ENCODE measurements around the gene PCED1A.
"Not testable (repeated sequence)": the region's sequence is repeated elsewhere in the genome, so short reads cannot be mapped to it uniquely, and the experiment has no call there.

PCED1A gene

DNA sequence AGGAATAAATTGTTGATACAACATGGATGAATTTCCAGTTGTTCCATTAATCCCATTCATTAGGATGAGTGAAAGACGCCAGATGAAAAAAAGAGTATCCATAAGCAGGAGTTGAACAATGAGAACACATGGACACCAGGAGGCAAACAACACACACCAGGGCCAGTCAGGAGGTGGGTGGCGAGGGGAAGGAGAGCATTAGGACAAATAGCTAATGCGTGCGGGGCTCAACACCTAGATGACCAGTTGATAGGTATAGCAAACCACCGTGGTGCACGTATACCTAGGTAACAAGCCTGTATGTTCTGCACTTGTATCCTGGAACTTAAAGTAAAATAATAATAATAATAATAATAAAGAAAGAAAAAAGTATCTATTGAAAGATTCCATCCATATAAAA lies 11.1 kb downstream of the PCED1A start:
- no peak for DNase-seq (ENCODE audit: low spot score)

- no peak for DNase-seq (ENCODE audit: low spot score)
These were observed 13.8 kb downstream of the PCED1A start for GRCh38 chr20:2826655-2827054.

GRCh38 chr20:2825761-2826160 lies 14.7 kb downstream of the PCED1A start:
- DNase-seq (ENCODE audit: low spot score): no peak

DNA sequence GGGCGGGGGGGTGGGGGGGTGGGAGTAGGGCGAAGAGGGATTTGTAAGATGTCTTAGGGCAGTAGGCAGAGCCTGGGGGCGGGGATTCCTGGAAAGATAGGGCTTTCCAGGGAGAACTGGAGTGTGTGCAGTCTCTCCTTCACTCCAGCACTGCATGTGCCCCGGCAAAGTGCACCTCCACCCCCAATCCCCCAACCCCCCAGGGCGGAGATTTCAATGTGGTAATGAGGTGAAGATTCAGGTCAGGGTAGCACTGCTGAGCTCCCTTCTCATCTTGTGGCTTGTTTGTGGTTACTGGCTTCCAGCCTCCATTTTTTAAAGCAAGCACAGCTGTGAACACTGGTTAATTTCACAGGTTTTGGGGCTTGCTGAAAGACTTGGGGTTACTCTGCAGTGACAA lies 18.4 kb downstream of the PCED1A start:
- DNase-seq (ENCODE audit: low spot score): peak; percentile 49

DNA sequence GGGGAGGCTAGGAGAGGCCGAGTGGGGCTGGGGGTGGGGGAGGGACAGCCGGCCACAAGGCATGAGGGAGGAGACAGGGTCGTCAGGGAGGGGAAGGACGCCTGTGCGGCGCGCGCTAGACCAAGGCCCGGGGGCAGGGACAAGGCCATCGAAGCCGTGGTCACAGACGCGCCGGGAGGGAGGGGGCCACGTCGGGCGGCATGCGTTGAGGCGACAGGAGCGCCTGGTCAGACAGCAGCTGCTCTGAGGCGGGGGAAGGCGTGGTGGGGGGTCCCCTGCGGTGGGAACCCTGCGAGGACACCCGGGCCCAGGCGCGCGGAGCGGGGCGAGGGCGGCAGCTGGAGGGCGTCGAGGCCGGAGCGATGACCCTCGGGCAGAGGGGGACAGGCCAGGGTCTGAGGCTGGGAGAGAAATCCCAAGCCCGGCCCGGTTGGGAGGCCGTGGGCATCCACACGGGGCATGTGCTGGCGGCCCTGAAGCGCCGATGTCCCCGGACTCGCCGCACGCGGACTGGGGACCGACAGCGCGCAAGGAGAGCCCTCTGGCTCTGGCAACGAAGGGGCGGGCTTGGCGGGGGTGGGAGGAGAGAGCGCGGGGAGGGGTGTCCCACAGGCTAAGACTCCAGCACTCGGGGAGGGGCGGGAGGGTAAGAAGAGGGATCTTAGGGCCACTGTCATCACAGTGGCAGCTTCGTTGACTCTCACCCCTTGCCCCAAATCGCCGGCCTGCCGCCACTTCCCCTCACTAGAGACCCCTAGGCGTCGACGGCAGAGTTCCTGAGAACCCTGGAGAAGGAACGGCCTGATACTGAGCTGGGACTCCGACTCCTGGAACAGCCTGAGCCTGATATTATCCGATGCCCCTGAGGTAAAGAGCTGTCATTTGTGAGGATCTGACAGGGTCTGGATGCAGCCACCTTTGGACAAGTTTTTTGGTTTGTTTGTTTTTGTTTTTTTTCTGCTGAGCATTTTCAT lies 19.3 kb downstream of the PCED1A start:
- DNase-seq (ENCODE audit: low spot score): no peak

DNA sequence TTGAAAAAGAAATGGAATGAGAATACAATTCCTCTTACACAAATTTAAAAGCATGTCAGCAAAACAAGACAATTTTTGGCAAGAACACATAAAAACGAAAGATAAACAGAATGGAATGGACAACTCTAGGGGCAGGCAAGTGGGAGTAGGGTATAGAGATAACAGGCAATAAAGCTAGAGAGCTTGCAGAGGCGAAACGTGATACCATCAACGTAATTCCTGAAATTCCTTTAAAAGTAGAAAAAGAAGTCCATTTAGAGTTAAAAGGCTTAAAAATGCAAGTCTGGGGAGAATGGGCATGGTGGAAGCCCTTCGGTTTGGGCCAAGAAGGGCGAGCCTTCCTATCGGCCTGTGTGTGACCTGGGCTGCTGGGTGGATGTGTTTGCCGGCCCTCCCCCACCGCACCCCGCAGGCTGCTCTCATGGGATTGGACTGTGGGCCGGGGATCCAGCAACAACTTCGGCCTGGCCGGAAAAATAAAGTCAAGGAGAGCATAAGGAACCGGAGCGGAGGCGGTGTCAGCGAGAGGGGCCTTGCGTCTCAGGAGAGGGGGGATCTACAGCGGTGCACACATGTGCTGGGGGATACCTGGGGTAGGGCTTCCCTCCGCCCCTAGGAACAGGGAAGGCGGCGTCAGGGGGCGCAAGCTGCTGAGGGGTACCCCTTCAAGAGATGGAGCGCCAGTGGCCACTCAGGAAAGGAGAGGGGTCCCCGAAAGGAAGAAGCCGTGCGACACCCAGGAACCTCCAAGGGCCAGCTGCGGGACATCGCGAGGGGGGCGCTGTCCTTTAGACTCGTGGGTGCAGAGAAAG lies 20.2 kb downstream of the PCED1A start:
- no peak for DNase-seq (ENCODE audit: low spot score)

- no peak for DNase-seq (ENCODE audit: low spot score)
These were observed 22.4 kb downstream of the PCED1A start for GRCh38 chr20:2817891-2818595.

- no peak for DNase-seq (ENCODE audit: low spot score)
These were observed 23.1 kb downstream of the PCED1A start for GRCh38 chr20:2817341-2817726.

- DNase-seq (ENCODE audit: low spot score): no peak
These were observed 23.7 kb downstream of the PCED1A start for GRCh38 chr20:2816583-2817340.

GRCh38 chr20:2816030-2816582 lies 24.3 kb downstream of the PCED1A start, which contains the start of gene TMEM239:
TMEM239 (plus strand) TSS chr20:2816364; CDS start chr20:2816555, 191 bp downstream.
- no peak for DNase-seq (ENCODE audit: low spot score)

DNA sequence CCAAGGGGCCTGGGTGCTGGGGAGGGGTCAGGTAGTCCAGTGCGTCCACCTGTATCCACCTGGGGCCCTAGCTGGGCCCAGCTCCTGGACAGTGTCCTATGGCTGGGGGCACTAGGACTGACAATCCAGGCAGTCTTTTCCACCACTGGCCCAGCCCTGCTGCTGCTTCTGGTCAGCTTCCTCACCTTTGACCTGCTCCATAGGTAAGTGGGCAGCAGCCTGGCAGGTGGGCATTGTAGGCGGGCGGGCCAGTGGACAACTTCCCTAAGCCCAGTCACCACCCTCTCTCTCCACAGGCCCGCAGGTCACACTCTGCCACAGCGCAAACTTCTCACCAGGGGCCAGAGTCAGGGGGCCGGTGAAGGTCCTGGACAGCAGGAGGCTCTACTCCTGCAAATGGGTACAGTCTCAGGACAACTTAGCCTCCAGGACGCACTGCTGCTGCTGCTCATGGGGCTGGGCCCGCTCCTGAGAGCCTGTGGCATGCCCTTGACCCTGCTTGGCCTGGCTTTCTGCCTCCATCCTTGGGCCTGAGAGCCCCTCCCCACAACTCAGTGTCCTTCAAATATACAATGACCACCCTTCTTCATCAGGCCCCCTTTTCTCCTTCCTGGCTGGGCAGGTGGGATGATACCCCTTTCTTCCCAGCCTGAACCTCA lies 25.1 kb downstream of the PCED1A start:
- no peak for DNase-seq (ENCODE audit: low spot score)

- DNase-seq (ENCODE audit: low spot score): no peak
These were observed 25.8 kb downstream of the PCED1A start, which contains the start of gene C20orf141 for GRCh38 chr20:2814587-2815051. C20orf141 (plus strand) TSS chr20:2814987; CDS start chr20:2815185, 198 bp downstream.

GRCh38 chr20:2814076-2814475 lies 26.4 kb downstream of the PCED1A start:
- DNase-seq (ENCODE audit: low spot score): no peak

- no peak for DNase-seq (ENCODE audit: low spot score)
These were observed 28.3 kb downstream of the PCED1A start for GRCh38 chr20:2812189-2812588.

DNA sequence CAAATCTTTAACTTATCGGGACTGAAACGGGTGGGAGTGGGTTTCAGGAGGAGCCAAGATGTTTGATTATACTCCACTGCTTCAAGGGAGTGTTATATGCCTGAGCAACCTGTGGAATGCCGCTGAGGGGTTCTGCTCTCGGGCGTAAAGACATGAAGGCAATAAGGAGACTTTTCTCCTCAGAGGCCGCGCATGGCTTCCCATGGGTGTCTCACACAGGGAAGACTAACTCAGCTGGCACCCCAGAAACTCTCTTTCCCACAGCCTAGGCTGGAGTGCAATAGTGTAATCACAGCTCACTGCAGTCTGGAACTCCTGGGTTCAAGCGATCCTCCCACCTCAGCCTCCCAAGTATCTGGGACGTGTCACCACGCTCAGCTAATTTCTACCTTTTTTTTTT lies 30.8 kb downstream of the PCED1A start:
- no peak for DNase-seq (ENCODE audit: low spot score)

- DNase-seq (ENCODE audit: low spot score): not testable (repeated sequence)
These were observed 32.5 kb downstream of the PCED1A start for GRCh38 chr20:2807929-2808328.

DNA sequence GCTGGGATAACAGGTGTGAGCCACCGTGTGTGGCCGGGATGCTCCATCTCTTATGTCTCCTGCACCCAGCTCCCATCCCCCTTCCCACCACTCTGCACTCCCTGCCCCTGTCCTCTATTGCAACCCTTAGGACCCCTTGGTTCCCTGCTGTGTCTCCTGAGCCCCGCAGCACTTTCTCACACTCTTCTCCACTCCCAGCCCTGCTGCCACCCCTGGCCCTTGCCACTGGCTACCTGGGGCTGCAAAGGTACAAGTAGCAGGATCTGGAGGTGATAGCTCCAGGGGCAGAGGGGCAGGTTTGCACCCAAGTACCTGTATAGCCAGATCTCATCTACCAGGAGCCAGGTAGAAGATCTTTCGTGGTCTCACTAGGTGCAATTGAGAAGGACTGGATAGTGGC lies 33.4 kb downstream of the PCED1A start:
- no peak for DNase-seq (ENCODE audit: low spot score)

DNA sequence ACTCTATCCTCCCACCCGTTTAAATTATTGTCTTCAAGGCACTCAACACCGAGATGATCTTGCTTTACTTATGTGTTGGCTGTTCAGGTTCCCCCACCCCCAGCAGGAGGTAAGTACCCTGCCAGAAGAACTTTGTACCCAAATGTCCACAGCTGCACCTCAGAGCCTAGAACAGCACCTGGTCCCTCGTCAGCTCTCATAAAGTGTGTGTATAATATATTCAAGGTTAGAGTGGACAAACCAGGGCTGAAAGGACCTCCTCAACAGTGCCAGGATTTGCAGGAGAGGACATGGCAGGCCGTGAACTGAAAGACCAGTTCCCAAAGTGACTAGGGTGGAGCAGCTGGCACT lies 34.1 kb downstream of the PCED1A start:
- no peak for DNase-seq (ENCODE audit: low spot score)

DNA sequence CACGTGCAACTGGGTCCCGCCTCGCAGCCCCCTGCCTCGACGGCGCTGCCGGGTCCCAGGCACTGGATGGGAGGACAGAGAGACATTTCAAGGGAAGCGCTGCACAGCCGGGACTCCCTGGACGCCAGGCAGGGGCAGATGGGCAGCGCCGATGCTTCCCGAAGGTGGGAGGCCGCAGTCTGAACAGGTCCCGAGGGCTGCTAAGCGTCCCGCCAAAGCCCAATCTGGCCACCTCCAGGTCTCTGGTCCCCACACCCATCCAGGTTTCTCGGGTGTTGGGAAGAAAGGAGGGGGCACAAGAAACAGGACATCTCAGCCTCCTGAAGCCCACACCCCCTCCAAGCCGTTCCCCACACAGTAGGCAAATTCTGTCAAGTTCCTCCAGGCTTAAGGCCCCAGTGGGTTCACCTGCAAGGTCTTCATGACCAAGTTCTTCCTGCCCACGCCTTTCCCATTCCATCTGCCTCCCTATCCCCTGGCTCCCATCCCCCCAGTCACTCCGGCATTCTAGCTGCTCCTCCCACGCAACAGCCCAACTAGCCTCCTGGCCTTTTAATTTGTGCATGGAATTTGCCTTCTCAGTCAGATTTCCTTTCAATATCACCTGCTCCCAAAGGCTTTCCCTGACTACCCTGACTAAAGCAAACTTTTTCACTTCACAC lies 34.6 kb downstream of the PCED1A start:
- DNase-seq (ENCODE audit: low spot score): no peak
